Ishikawa (cell line): ENCODE data around the gene COG5.

ENCODE experiments used
- CEBPB ChIP-seq: IDR thresholded peaks from 2 replicates; pipeline ENCODE4 v1.6.1; 2012
- CREB1 ChIP-seq: IDR thresholded peaks from 2 replicates; pipeline ENCODE4 v1.6.1; 2012; ENCODE audit warnings: low read depth
- EGR1 ChIP-seq: IDR thresholded peaks from 2 replicates; pipeline ENCODE4 v1.6.1; 2012
- EP300 ChIP-seq: IDR thresholded peaks from 2 replicates; pipeline ENCODE4 v1.6.1; 2012; ENCODE audit warnings: borderline replicate concordance
- FOXM1 ChIP-seq: IDR thresholded peaks from 2 replicates; pipeline ENCODE4 v1.6.1; 2012; ENCODE audit warnings: low read depth, borderline replicate concordance
- NFIC ChIP-seq: IDR thresholded peaks from 2 replicates; pipeline ENCODE4 v1.6.1; 2012
- RAD21 ChIP-seq: IDR thresholded peaks from 2 replicates; pipeline ENCODE4 v1.6.1; 2012; ENCODE audit warnings: low read depth
- REST ChIP-seq: IDR thresholded peaks from 2 replicates; pipeline ENCODE4 v1.6.1; 2012; ENCODE audit warnings: low read depth, mild to moderate bottlenecking
- TAF1 ChIP-seq: IDR thresholded peaks from 2 replicates; pipeline ENCODE4 v1.6.1; 2012; ENCODE audit warnings: low read depth, mild to moderate bottlenecking
- TCF12 ChIP-seq: IDR thresholded peaks from 2 replicates; pipeline ENCODE4 v1.6.1; 2012; ENCODE audit warnings: low read depth
- TEAD4 ChIP-seq: IDR thresholded peaks from 2 replicates; pipeline ENCODE4 v1.6.1; 2012
- USF1 ChIP-seq: IDR thresholded peaks from 2 replicates; pipeline ENCODE4 v1.6.1; 2012
- YY1 ChIP-seq: IDR thresholded peaks from 2 replicates; pipeline ENCODE4 v1.6.1; 2012; ENCODE audit warnings: low read depth
- ZBTB7A ChIP-seq: IDR thresholded peaks from 2 replicates; pipeline ENCODE4 v1.6.1; 2012; ENCODE audit warnings: low read depth
- TF ChIP-seq, protein P1 (sequence below): IDR thresholded peaks from 2 replicates; pipeline ENCODE4 v1.6.1; 2012

Gene COG5

GRCh38 chr7:107208563-107208962, 355.2 kb downstream of the COG5 start:
- TF ChIP-seq CREB1 (no peak), ZBTB7A (no peak), YY1 (no peak), RAD21 (no peak), TCF12 (no peak), EP300 (no peak), TEAD4 (no peak), USF1 (no peak), CEBPB (no peak), FOXM1 (no peak), EGR1 (no peak), REST (no peak), NFIC (no peak), TAF1 (no peak)
- TF ChIP-seq, protein P1, sequence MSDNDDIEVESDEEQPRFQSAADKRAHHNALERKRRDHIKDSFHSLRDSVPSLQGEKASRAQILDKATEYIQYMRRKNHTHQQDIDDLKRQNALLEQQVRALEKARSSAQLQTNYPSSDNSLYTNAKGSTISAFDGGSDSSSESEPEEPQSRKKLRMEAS = no peak

DNA sequence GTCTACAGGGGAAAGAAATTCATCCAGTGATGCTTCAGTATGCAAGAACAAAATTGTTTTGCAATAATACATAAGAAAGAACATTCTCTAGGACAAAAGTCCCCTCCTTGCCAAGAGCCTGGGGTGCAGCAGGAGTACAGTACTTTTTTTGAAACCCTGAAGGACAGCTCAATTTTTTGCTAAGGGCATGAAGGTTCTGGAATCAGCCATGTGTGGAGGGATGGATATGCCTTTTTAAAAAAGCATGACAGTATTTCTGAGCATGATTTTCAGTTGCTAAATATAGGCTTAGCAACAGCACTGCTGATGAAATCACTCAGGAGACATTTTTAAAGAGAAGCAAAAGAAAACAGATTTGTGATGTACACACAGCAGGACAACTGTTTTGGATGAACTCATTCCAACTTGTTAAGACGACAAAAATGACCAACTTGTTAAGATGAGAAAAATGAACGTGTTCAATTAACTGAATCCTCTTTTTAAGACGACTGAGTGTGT, 355.6 kb downstream of the COG5 start:
- no peak for TF ChIP-seq TEAD4
- no peak for TF ChIP-seq REST
- no peak for TF ChIP-seq YY1
- TF ChIP-seq ZBTB7A = no peak
- no peak for TF ChIP-seq NFIC
- TF ChIP-seq CEBPB = no peak
- no peak for TF ChIP-seq USF1
- no peak for TF ChIP-seq CREB1

GRCh38 chr7:107207459-107207858, 356.3 kb downstream of the COG5 start:
- TF ChIP-seq USF1 (no peak), YY1 (no peak), CEBPB (no peak), TCF12 (no peak), REST (no peak)

DNA sequence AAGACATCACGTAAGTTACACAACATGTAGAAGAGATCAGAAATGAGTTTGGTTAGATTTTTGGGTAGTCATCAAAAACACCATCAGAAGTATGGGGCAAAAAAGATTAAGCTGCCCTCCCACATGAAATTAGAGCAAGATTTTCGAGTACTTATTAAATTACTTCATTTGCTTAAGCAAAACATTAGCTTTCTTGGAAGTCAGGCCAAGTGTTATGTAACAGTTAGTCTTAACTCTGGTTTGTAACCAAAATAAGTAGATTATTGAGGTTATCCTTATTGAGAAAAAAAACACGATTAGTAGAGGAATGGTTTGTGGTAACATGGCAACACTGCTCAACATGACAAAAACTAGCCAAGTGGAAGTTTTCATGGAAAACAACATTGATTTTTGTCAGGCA, 357.0 kb downstream of the COG5 start:
- TF ChIP-seq CREB1 (no peak), YY1 (no peak), RAD21 (no peak), TAF1 (no peak), EP300 (no peak), TCF12 (no peak), TEAD4 (no peak), EGR1 (no peak), ZBTB7A (no peak), NFIC (no peak), REST (no peak), USF1 (no peak), CEBPB (no peak), FOXM1 (no peak)
- TF ChIP-seq, protein P1 = no peak
